Fibroblast of pulmonary artery (primary cell): Measurements from ENCODE around the gene ITPR2.
A peak's percentile ranks its signal among the peaks of the same experiment; 100 is the strongest.

Experiments used
- DNase-seq: peaks from one replicate; pipeline ENCODE4 v3.0.0-alpha.2; 2010; ENCODE audit warnings: low read depth
- H3K4me3 ChIP-seq: replicated peaks from 2 replicates; pipeline ENCODE4 v1.5.1; 2011; ENCODE audit warnings: low read depth, mild to moderate bottlenecking, control low read depth, low read length, moderate library complexity
- CTCF ChIP-seq: IDR thresholded peaks from 2 replicates; pipeline ENCODE4 v1.5.1; 2011; ENCODE audit warnings: mild to moderate bottlenecking, control low read depth, low read length, inconsistent platforms; ENCODE audit errors: missing control alignments

ITPR2 gene

DNA sequence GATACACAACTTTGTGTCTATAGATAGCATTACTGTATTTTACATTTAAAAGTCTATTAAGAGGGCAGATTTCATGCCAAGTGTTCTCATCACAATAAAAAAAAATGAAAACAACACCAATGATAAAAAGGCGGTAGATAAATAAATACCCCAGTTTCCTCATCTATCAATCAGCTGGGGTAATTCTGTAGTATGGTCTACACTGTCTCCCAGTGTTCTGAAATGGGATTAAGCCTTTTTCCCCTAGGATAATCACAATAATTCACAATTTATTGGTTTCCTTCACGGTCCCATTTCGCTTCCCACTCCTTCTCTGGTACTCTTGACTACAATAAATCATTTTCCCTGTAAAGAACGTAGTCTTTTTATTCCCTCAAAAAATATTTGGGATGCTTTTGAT is 523.4 kb downstream of the ITPR2 start:
- DNase-seq = no peak
- no peak overlapping the region for H3K4me3 ChIP-seq
- no peak for TF ChIP-seq CTCF

DNA sequence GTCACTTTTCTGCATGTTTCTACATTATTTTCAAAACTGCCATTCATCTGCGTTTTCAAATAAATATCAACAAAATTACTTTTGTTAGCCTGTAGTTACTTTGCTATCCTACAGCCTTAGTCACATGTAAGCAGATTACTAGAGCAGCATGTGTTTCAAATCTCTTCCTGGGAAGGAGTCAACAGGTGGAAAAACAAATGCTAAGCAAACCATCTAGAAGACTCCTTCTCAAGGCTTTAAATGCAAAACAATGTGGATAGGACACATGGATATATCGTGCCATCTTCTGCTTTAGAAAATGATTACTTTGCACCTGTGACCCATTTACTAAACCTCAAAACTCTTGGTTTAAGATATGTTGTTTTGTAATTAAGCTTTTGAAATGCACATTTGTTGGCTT is 528.7 kb downstream of the ITPR2 start:
- TF ChIP-seq CTCF = no peak
- DNase-seq = no peak
- H3K4me3 ChIP-seq = no peak overlapping the region

- no peak for DNase-seq
- TF ChIP-seq CTCF = no peak
- H3K4me3 ChIP-seq = no peak overlapping the region
Observed at GRCh38 chr12:26303418-26303817, 529.6 kb downstream of the ITPR2 start.

GRCh38 chr12:26302776-26303175 is 530.2 kb downstream of the ITPR2 start:
- H3K4me3 ChIP-seq = no peak overlapping the region
- no peak for DNase-seq
- TF ChIP-seq CTCF = no peak

DNA sequence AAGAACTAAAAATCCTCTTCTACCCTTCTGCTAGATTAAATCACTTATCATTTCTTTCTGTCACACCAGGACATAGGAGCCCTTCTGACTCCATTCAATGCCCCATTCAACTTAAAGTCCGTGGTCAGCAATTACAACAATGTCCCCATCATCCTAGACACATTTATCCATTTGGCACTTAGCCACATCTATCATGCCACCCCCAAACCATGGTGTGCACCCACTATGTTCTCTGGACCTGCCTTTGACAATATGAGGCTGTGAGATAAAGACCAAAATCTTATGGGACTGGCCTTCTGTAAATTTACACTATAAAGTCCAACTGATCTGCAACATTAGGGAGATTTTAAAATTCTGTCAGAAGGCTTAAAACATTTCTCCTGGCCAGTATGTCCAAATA is 533.2 kb downstream of the ITPR2 start:
- no peak for TF ChIP-seq CTCF
- DNase-seq = no peak
- no peak overlapping the region for H3K4me3 ChIP-seq

DNA sequence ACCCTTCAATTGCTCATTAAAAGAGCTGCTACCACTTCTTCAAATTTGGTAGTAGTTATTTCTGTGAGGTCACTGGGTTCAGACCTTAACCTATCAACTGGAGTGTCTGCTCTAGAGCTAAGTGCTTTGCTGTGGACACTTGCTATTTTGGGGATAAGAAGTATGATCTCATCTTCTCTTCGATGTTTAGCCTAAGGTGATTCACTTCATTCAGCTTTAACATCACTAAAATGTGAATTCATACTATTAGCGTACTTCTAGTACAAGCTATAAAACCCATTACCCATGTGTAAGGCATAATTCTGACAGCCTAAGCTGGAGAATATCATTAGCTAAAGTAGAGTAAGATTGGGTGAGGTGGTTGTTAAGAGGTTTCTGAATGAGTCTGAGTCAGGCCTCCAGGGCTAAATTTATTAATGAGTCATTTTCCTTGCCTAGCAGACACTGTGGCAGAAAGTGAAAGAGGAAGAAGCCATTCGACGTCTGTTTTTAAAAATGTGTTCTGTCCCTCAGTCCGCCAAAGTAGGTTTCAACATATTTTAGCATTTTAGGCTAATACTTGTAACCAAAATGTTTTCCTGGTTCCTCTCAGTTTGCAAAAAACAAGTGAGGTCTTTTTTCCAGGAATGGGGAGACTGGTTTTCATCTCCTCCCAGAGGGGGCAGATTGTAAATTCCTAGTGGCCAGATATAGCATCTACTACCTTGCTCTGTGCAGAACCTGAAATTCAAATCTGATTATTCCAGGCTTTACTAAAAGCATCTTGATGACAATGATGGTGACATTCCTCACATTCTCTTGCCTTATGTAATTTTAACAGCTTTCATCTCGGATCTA is 534.0 kb downstream of the ITPR2 start:
- TF ChIP-seq CTCF = peak; percentile 42
- peak overlapping the region; percentile 32 for H3K4me3 ChIP-seq
- peak; percentile 69 for DNase-seq

DNA sequence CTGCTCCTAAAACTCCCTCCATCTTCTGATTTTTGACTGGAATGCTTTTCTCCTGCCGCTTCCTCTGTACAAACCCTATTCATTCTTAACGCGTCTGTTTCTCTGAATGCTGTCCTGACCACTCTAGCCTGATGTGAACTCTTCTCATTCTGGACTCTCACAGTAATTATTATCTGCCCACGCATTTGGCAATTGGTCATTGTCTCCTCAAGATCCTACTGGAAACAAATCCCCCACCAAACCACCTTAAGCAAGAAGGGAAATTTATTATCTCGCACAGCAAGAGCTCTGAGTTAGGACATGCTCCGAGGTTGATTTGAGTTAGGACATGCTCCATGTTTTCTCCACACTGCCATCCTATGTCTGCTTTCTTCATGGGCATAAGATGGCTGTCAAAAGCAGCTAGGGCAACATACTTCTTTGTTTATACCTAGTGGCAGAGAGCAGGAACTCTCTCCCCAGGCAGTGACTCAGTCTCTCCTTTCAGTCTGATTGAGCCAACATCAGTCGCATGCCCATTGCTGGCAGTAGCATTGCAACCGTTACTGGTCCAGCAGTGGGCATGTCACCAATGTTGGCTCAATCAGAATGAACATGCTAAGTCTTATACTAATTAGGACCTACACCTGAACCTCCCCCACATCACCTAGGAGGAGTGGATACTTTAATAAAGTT is 535.5 kb downstream of the ITPR2 start:
- TF ChIP-seq CTCF = no peak
- peak; percentile 15 for DNase-seq

More for the DNA sequence above, 535.5 kb downstream of the ITPR2 start:
- no peak overlapping the region for H3K4me3 ChIP-seq
